GM21367 (cell line): ENCODE measurements around the gene ACTL7A.
"Not testable (repeated sequence)": the region's sequence is repeated elsewhere in the genome, so short reads cannot be mapped to it uniquely, and the experiment has no call there.

ENCODE experiments used
- ATAC-seq: cut with Tn5 transposase; IDR thresholded peaks from one replicate; pipeline ENCODE4 v1.9.1; 2021; ENCODE audit not compliant: unreplicated experiment

The ACTL7A gene

GRCh38 chr9:108874058-108874788 is 12.2 kb downstream of the ACTL7A start:
- ATAC-seq: no peak

- no peak for ATAC-seq
These were observed 14.4 kb downstream of the ACTL7A start for GRCh38 chr9:108876425-108876824.

GRCh38 chr9:108877524-108877923 is 15.5 kb downstream of the ACTL7A start:
- no peak for ATAC-seq

GRCh38 chr9:108880738-108881316 is 18.8 kb downstream of the ACTL7A start:
- no peak for ATAC-seq

GRCh38 chr9:108882052-108882888 is 20.2 kb downstream of the ACTL7A start:
- no peak for ATAC-seq

- ATAC-seq: no peak
These were observed 21.0 kb downstream of the ACTL7A start for GRCh38 chr9:108883085-108883484.

GRCh38 chr9:108884701-108885100 is 22.6 kb downstream of the ACTL7A start:
- no peak for ATAC-seq

GRCh38 chr9:108885643-108886348 is 23.7 kb downstream of the ACTL7A start:
- peak; percentile 99 for ATAC-seq

- not testable (repeated sequence) for ATAC-seq
These were observed 24.7 kb downstream of the ACTL7A start for GRCh38 chr9:108886594-108887271.

- no peak for ATAC-seq
These were observed 27.6 kb downstream of the ACTL7A start for GRCh38 chr9:108889649-108890067.

GRCh38 chr9:108894225-108894997 is 32.3 kb downstream of the ACTL7A start:
- ATAC-seq: no peak

- ATAC-seq: no peak
These were observed 35.4 kb downstream of the ACTL7A start for GRCh38 chr9:108897324-108898096.

GRCh38 chr9:108899023-108899695 is 37.1 kb downstream of the ACTL7A start:
- not testable (repeated sequence) for ATAC-seq

- ATAC-seq: no peak
These were observed 38.1 kb downstream of the ACTL7A start for GRCh38 chr9:108900176-108900575.

GRCh38 chr9:108903420-108904103 is 41.5 kb downstream of the ACTL7A start:
- ATAC-seq: no peak

- no peak for ATAC-seq
These were observed 42.1 kb downstream of the ACTL7A start for GRCh38 chr9:108904161-108904560.

GRCh38 chr9:108905494-108905893 is 43.4 kb downstream of the ACTL7A start:
- no peak for ATAC-seq

GRCh38 chr9:108910402-108910801 is 48.3 kb downstream of the ACTL7A start:
- no peak for ATAC-seq
